Right atrium auricular region (tissue), 2 donors: ENCODE measurements around the gene TBC1D8. TPM values are rescaled to one million over a fixed set of nuclear protein-coding genes. Genes with fewer than 3 reads are reported as not detected.

ENCODE experiments used
- DNase-seq: peaks from one replicate; pipeline ENCODE4 v3.0.0-alpha.2; 2019; ENCODE audit warnings: low spot score
- H3K27ac ChIP-seq, 2 donors: fragments of 200-600 bp; sonication (generic); 1 replicate in 1 of 2; 2 replicates in 1 of 2; pipeline ENCODE4 v1.5.1; 2016 to 2019
- H3K27me3 ChIP-seq, 2 donors: fragments of 200-600 bp; sonication (generic); one replicate each; pipeline versions ENCODE4 v1.5.1 to v1.6.0; 2017 to 2019
- H3K36me3 ChIP-seq: fragments of 200-600 bp; sonication (generic); one replicate; pipeline ENCODE4 v1.5.1; 2016
- H3K4me1 ChIP-seq, 2 donors: fragments of 200-600 bp; sonication (generic); one replicate each; pipeline versions ENCODE4 v1.5.1 to v1.6.0; 2017 to 2019
- H3K4me3 ChIP-seq, 2 donors: fragments of 200-600 bp; sonication (generic); 1 replicate in 1 of 2; 2 replicates in 1 of 2; pipeline ENCODE4 v1.5.1; 2017 to 2019; ENCODE audit warnings: mild to moderate bottlenecking in 1 of 2, moderate library complexity in 1 of 2
- H3K9me3 ChIP-seq, 2 donors: fragments of 200-600 bp; sonication (generic); one replicate each; pipeline ENCODE4 v1.5.1; 2019
- CTCF ChIP-seq, 2 donors: fragments of 200-600 bp; sonication (generic); IDR thresholded peaks; one replicate each; pipeline ENCODE4 v1.5.1; 2019; ENCODE audit warnings: antibody characterized with exemption in 2 of 2
- total RNA-seq, 2 donors: library from RNA; depleted of rRNA; stranded (reverse); fragments of >200 nt; gene quantifications; one replicate each; pipeline ENCODE4 v1.1.0, GENCODE V29; 2016

Gene TBC1D8
- total RNA-seq, 2 donors from 2014 or later, result 42.3 to 50.3 TPM

- Histone ChIP-seq H3K36me3 (peaks cover 77% of the 10 kb centered on the region), H3K27me3 (no peaks in the 10 kb centered on the region), H3K4me3 (no peak overlapping the region), H3K4me1 (peaks cover 0 to 25% of the 10 kb centered on the region in 2 donors), H3K9me3 (no peaks in the 10 kb centered on the region), H3K27ac (no peak overlapping the region)
- no peak for DNase-seq
- TF ChIP-seq CTCF (IDR thresholded peaks at IDR 0.05), result no peak
Observed at GRCh38 chr2:101006065-101006715, 145.0 kb downstream of the TBC1D8 start.

GRCh38 chr2:101004620-101005325 lies 146.4 kb downstream of the TBC1D8 start:
- Histone ChIP-seq H3K36me3 (peaks cover 63% of the 10 kb centered on the region), H3K4me3 (no peak overlapping the region), H3K9me3 (no peaks in the 10 kb centered on the region), H3K27ac (no peak overlapping the region), H3K4me1 (peaks cover 0 to 25% of the 10 kb centered on the region in 2 donors), H3K27me3 (no peaks in the 10 kb centered on the region)
- DNase-seq, result no peak
- TF ChIP-seq CTCF (IDR thresholded peaks at IDR 0.05), result no peak

- TF ChIP-seq CTCF (IDR thresholded peaks at IDR 0.05), result no peak
- H3K9me3 ChIP-seq, result no peaks in the 10 kb centered on the region
- H3K4me1 ChIP-seq, result peaks cover 0 to 25% of the 10 kb centered on the region in 2 donors
- H3K27ac ChIP-seq, result peak overlapping the region; percentile 86 to 88
- no peak for DNase-seq
- peaks cover 55% of the 10 kb centered on the region for H3K36me3 ChIP-seq
- no peaks in the 10 kb centered on the region for H3K27me3 ChIP-seq
- peak overlapping the region; percentile 81 to 83 for H3K4me3 ChIP-seq
Observed at GRCh38 chr2:101003278-101003775, 147.9 kb downstream of the TBC1D8 start.

- TF ChIP-seq CTCF (IDR thresholded peaks at IDR 0.05), result no peak
- H3K27me3 ChIP-seq, result no peaks in the 10 kb centered on the region
- peaks cover 49% of the 10 kb centered on the region for H3K36me3 ChIP-seq
- peak overlapping the region; percentile 81 to 83 for H3K4me3 ChIP-seq
- peak overlapping the region; percentile 86 to 88 for H3K27ac ChIP-seq
- no peak for DNase-seq
- H3K9me3 ChIP-seq, result no peaks in the 10 kb centered on the region
- peaks cover 0 to 25% of the 10 kb centered on the region in 2 donors for H3K4me1 ChIP-seq
Observed at GRCh38 chr2:101002562-101003277, 148.5 kb downstream of the TBC1D8 start.

GRCh38 chr2:101001691-101002561 lies 149.3 kb downstream of the TBC1D8 start, which contains the start of gene RPL31:
Gene RPL31, plus strand, starts transcription at chr2:101002289. Its CDS starts 413 bp downstream, at chr2:101002702.
- DNase-seq, result peak; percentile 98
- peaks cover 0 to 25% of the 10 kb centered on the region in 2 donors for H3K4me1 ChIP-seq
- H3K27ac ChIP-seq, result peak within 1 kb of the TSS; percentile 86 to 88
- H3K9me3 ChIP-seq, result no peaks in the 10 kb centered on the region
- TF ChIP-seq CTCF (IDR thresholded peaks at IDR 0.05), result no peak
- H3K36me3 ChIP-seq, result peaks cover 41% of the 10 kb centered on the region
- peak within 1 kb of the TSS; percentile 81 to 83 for H3K4me3 ChIP-seq
- H3K27me3 ChIP-seq, result no peaks in the 10 kb centered on the region
